ENCODE data around the gene UNC79. TPM values are rescaled to one million over a fixed set of nuclear protein-coding genes. Genes with fewer than 3 reads are reported as not detected.

Gene UNC79
- total RNA-seq, 2 donors from 2014 or later, result 0.78 to 3.3 TPM

DNA sequence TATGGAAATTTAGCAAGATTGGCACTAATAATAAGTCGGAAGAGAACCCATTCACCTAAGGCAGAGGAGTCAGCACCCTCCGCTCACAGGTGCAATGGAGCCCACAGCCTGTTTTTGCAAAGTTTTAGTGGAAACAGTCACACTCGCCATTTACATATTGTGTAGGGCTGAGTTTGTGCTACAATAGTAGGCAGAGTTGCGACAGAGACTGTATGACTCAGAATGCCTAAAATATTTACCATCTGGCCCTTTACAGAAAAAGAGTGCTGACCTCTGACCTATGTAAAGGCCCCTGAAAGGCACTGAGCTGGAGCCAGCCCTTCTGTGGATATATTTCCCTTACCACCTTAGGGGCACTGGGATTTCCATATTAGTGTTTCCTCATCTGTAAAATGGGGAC, 278.5 kb downstream of the UNC79 start:
- Histone ChIP-seq H3K4me1 (no peaks in the 10 kb centered on the region), H3K27ac (no peak overlapping the region), H3K27me3 (no peaks in the 10 kb centered on the region), H3K4me3 (no peak overlapping the region), H3K36me3 (replicated peaks in 1 of 2; ENCODE audit: insufficient read depth in 1 of 2, low read depth in 2 of 2) (no peaks in the 10 kb centered on the region), H3K9me3 (no peaks in the 10 kb centered on the region)
- intact Hi-C loops (cut with DNase I), result no loop called here
- no peak for DNase-seq
- WGBS, 2 donors, result 84 to 87% methylated on average over 4 of the region's 4 CpGs
- ATAC-seq, result no peak
- TF ChIP-seq, protein P1, sequence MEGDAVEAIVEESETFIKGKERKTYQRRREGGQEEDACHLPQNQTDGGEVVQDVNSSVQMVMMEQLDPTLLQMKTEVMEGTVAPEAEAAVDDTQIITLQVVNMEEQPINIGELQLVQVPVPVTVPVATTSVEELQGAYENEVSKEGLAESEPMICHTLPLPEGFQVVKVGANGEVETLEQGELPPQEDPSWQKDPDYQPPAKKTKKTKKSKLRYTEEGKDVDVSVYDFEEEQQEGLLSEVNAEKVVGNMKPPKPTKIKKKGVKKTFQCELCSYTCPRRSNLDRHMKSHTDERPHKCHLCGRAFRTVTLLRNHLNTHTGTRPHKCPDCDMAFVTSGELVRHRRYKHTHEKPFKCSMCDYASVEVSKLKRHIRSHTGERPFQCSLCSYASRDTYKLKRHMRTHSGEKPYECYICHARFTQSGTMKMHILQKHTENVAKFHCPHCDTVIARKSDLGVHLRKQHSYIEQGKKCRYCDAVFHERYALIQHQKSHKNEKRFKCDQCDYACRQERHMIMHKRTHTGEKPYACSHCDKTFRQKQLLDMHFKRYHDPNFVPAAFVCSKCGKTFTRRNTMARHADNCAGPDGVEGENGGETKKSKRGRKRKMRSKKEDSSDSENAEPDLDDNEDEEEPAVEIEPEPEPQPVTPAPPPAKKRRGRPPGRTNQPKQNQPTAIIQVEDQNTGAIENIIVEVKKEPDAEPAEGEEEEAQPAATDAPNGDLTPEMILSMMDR (IDR thresholded peaks at IDR 0.05), result no peak
- no peak for TF ChIP-seq POLR2A (IDR thresholded peaks at IDR 0.05)

DNA sequence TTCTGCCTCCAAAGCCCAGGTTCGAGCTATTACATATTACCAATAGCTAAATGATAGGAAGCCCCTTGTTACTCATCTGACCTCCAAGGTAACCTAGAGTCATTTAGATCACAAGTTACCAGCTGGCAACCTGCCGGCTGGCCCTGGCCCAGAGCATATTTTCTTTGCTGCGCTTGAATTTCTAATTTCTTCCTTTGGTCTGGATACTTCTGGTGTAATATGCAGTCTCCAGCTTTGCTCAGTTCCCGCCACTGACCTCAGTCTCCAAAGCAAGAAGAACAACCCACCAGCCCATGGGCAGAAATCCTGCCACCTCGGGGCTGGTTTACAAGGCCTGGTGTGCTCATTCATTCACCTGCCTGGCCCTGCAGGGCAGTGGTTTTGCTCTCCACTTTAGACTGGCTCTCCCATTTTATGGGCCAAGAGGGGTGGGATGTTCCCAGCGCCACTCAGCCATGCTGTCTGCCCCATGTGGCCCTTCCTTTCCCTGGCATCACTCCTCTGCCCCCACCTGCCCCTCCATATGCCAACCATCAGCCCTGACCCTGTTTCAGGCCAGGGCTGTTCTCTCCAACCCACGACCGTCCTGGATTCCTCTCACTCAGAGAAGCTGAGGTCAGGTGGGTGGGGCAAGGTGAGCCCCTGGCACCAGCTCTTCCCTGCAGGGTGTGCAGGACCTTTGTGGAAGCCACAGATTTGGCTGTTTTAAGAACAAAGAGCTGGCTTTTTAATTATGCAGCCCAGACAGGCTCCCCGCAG, 281.5 kb downstream of the UNC79 start:
- intact Hi-C loops (cut with DNase I), result no loop called here
- H3K27ac ChIP-seq, result no peak overlapping the region
- no peaks in the 10 kb centered on the region for H3K36me3 ChIP-seq (replicated peaks in 1 of 2; ENCODE audit: insufficient read depth in 1 of 2, low read depth in 2 of 2)
- no peaks in the 10 kb centered on the region for H3K9me3 ChIP-seq
- H3K27me3 ChIP-seq, result no peaks in the 10 kb centered on the region
- no peaks in the 10 kb centered on the region for H3K4me1 ChIP-seq
- TF ChIP-seq, protein P1 (IDR thresholded peaks at IDR 0.05), result no peak
- no peak for TF ChIP-seq POLR2A (IDR thresholded peaks at IDR 0.05)
- DNase-seq, result no peak
- 37 to 49% methylated on average over 8 to 9 of the region's 9 CpGs for WGBS, 2 donors
- no peak for ATAC-seq
- H3K4me3 ChIP-seq, result no peak overlapping the region

DNA sequence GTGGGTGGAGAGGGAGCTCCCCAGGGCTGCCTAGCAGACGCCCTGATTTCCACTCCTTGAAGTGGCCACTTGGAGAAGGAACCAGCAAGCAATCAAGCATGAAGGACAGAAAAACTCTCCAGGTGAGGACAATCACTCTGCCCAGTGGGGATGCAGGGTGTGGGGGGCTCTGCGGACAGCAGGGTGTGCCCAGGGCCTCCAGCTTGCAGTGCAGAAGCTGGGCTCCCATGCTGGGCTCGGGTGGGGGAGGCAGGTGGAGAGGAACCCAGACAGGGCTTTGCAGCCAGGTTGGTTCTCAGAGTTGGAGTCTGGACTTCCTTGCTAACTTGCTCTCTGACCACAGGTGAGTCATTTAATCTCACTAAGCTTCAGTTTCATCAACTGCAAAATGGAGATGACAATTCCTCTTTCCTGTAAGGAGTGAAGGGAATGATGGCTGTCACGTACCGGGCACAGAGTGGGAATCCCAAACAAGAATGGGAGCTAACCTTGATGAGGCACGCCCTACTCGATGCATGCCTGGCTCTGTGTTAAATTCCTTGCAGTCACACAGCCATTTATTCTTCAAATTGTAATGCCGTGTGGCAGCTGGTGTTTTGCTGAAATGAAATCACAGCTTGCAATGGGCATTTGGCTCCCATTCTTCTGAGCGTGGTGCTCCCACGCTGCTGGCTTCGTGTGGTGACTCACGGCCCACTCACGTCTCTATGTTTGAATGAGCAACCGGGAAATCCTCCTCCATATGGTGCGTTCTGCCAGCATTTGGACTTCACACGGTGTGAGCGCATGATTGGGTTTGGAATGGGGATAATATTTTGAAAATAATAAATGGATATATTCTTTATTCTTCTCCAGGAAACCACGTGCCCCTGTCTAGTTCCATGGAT, 282.3 kb downstream of the UNC79 start:
- no peak for TF ChIP-seq POLR2A (IDR thresholded peaks at IDR 0.05)
- TF ChIP-seq, protein P1 (IDR thresholded peaks at IDR 0.05), result no peak
- H3K27me3 ChIP-seq, result no peaks in the 10 kb centered on the region
- no peak for ATAC-seq
- H3K9me3 ChIP-seq, result no peaks in the 10 kb centered on the region
- intact Hi-C loops (cut with DNase I), result no loop called here
- H3K27ac ChIP-seq, result no peak overlapping the region
- no peak for DNase-seq
- WGBS, 2 donors, result 63 to 65% methylated on average over 18 of the region's 18 CpGs
- no peak overlapping the region for H3K4me3 ChIP-seq
- H3K4me1 ChIP-seq, result no peaks in the 10 kb centered on the region
- no peaks in the 10 kb centered on the region for H3K36me3 ChIP-seq (replicated peaks in 1 of 2; ENCODE audit: insufficient read depth in 1 of 2, low read depth in 2 of 2)

DNA sequence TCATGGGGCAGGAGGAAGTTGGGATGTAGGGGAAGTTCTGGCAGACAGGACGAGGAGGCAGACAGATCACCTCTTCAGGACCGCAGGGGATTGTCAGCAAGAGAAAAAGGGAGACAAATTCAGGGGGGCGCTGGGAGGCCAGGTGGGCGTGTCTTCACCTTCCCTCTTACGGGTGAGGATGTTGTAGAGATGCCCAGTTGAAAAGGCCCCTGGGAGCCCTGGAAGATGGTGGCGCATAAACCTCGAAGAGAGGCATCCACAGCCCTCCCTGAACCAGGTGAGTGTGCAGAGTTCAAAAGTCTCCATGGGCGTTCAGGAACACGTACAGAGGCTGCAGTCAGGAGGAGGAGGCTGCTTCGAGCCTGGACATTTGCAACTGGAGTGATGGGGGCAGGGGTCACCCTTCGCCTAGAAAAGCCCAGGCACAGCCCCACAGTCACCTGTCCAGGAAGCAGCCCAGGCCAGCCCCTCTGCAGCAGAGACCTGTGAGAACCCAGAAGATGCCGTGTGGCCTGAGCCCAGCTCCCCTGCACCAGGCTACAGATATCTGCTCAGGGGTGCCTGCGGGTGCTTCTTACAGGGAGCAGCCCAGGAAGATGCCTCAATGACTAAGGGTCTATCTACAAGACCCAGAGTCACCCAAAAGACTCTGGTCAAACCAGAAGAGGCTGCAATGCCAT, 283.1 kb downstream of the UNC79 start:
- Histone ChIP-seq H3K4me3 (no peak overlapping the region), H3K9me3 (no peaks in the 10 kb centered on the region), H3K4me1 (no peaks in the 10 kb centered on the region), H3K36me3 (replicated peaks in 1 of 2; ENCODE audit: insufficient read depth in 1 of 2, low read depth in 2 of 2) (no peaks in the 10 kb centered on the region), H3K27ac (no peak overlapping the region), H3K27me3 (no peaks in the 10 kb centered on the region)
- WGBS, 2 donors, result 60 to 63% methylated on average over 10 to 13 of the region's 13 CpGs
- no peak for ATAC-seq
- TF ChIP-seq POLR2A (IDR thresholded peaks at IDR 0.05), result no peak
- TF ChIP-seq, protein P1 (IDR thresholded peaks at IDR 0.05), result no peak
- intact Hi-C loops (cut with DNase I), result no loop called here
- no peak for DNase-seq
